AG20443 (cell line): ENCODE data around the gene GCK.

Source experiments
- DNase-seq: peaks from one replicate; pipeline ENCODE4 v3.0.0; 2012; ENCODE audit warnings: low spot score, mixed read lengths

The GCK gene

DNA sequence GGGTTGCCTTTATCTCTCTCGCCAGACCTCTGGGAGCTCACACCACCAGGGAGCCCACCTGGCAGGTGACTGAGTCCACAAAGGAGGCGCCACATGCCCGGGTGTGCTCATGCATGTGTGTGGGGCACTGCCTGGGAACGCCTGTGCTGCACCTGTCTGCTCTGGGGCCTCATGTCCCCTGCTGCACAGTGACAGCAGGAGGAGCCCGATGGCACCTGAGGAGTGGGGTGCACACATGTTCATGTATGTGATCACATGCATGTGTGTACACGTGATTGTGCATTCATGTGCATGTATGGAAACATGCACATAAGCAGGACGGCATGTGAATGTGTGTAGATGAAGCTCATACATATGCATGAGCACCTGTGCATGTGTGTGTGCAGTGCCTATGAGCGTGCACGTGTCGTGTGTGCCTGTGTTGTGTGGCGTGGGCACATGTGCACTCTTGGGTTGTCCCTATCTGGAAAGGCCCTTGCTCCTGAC, 33.6 kb upstream of the GCK start:
- DNase-seq: no peak

DNA sequence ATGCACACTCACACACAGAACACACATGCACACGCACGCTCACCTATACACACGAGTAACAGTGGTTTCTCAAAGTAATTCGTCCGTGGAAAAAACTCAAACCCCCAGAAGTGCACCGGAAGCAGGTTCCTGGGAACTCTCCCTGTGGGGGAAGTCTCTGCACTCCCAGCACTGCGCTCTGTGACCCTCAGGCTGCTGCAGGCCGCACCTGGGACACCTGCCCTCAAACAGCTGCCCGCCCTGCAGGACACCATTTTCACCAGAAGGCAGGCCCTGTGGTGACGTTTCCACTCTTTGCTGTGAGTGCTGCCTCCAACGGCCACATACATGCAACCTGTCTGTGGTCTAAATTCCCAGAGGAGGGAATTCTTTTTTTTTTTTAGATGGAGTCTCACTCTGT, 32.8 kb upstream of the GCK start:
- DNase-seq: no peak

DNA sequence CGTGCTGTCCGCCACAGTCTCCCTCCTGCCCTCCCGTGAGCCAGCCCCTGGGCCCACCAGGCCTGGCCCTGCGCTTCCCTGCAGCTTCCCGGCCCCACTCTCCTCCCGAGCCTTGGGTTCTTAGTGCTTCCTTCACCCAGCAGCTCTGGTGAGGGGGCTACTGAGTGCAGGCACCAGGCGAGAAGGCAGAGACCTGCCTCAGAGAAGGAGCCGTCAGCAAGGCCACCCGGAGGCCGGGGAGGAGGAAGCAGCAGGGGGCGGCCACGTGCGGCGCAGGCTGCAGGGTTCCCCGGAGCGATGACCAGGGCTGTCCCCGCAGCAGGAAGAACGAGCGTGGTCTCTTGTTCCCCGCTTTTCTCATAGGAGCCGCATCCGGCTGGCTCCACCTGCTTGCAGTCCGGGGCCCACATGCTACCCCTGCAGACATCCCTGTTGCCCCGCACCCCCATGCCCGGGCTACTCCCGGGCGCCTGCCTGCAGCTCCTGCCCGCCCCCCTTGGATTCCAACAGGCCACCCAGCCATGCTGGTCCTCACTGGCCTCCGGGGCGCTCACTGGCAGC, 32.1 kb upstream of the GCK start:
- DNase-seq: peak; percentile 45

DNA sequence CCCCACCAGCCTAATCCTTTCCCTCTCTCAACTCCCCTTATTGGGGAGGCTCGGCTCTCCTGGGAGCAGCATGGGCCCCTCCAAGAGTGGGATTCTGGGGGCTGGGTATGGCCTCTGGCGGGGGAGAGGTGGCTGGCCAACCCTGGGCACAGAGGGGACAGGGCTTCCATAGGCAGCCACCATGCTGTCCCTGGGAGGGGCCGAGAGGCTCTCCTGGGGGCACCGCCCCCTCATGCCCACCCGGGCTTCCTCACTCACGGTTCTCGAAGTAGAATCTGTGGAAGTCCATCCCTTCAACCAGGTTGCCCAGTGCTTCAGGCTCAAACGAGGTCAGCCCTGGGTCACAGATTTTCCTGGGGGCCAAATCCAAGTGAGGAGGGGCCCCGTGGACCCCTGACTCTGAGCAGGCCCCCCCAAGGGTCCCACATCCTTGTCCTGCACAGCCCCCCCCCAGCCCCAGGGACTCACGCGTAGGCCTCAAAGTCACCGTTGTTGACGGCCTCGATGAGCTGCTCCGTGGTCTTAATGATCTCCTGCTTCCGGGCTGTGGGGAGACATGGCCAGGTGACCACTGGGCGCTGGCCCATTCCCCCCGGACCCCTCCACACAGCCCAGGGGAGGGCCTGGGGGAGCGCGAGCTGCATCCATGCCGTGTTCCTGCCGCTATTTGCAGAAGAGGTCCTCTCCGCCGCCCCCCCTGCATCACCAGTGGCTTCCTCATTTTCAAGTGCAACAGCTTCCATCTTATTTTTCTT, 31.3 kb upstream of the GCK start:
- DNase-seq: no peak

DNA sequence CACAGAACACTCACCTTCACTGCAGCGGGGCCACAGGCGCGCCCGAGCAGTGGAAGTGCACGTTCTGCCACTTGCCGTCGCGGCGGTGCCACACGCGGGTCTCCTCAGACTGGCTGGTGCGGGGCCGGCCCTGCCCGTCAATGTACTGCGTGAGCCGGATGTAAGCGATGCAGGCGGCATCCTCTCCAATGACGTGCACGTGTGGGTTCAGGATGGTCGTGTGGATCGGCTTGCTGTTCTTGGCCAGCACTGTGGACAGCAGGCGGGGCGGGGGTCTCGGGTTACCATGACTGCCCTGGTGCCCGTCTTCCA, 30.8 kb upstream of the GCK start:
- no peak for DNase-seq

DNA sequence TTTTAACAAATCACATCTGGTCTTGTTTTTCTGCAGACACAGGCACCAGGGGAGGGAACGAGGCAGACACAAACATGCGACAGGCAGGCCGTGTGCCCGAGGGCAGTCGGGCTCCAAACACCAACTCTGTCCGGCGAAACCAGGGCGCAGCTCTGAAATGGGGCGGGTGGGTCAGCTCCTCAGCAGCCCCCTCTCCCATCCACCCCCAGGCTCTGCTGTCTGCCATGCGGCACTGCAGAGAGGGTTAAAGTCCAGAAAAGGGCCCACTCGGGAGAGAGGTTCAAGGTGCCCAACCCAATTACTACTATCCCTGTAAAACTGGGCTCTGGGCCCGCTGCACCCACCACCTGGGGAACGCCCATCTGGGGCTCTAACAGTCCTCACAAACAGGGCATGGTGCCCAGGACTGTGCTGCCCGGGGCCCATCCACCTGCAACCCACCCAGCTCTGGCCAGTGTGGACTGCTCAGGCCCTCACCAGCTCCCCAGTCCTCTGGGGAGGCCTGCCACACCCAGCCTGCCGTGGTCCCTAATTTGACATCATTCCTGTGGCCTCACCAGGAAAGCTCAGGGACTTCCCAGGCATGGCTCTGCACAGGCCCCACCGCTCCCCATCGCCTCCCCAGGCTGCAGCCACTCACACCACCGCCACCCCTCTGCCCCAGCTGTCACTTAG, 30.3 kb upstream of the GCK start:
- DNase-seq: no peak

DNA sequence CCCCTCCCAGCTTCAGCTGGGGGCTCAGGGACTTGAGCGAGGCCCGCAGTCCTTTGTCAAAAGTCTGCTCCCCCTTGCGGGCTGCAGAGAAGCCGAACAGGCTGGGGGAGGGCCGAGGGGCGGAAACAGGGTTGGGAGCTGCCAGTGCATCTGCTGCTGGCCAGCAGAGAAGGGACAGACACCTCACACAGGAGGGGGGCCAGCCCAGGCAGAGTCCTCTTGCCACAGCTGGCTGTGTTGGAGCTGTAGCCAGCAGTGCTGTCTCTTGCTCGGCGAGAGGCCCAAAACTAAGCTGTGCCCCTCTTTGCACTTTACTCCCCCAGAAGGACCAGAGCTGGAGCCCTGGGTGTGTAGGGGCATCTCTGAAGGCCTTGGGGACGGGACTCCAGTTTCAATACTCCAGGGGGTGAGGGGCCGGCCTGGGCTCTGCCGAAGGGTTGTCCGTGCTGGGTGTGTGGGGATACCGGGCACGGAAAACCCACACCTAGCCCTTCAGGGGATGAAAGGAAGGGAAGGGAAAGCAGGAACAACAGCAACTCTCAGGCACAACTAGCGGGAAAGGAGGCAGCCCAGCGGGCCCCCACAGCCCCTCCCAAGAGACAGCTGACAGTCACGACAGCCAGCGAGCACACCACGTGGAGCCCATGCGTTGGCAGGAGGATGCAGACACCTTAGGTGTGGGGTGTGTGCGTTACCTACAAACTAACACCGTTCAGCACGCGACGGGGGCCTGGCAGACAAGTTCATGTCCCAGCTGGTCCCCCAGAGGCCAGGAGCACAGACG, 29.4 kb upstream of the GCK start:
- DNase-seq: no peak

DNA sequence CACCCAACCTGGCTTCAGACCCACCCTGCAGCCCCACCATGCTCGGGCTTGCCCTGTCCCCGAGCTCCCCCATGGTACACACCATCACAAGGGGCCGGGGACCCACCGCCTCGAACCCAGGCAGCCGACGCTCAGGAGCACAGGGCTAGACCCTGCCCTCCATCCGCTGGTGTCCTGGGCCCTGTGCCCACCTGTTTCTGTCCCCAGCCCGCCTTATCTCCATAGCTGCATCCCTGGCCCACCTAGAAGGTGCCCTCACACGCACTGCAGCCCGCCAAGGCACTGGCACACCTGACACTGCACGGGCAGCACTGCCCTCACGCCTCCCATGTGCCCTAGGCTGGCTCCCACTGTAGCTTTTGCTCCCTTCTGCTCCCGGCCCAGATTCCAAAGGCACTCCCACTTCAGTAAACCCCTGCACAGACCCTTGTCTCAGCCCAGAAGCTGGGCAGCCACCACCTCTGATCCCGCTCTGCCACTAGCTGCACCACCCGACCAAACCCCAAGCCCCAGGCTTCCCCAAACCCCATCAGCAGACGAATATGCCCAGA, 28.7 kb upstream of the GCK start:
- DNase-seq: no peak

DNA sequence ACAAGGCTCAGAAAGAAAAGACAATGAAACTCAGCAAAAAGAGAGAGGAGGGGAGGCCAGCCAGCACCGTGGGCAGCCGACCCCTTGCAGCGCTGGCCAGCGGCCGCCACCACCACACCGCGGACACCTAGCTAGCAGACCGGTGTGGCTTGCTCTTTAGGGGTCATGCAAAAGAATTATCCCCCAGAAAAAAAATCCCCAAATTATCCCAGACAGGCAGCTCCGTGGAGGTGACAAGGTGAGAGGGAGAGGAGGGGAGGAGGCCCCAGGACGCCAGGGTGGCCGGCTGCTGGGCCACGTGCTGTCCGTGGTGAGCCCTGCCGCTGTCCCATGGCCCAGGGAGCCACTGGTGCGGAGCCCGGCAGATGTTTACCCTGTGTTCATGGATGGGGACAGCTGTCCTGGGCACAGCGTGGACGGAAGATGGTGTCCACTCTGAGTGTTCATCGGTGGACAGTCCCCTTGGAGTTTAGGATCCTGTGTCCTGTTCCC, 28.0 kb upstream of the GCK start:
- DNase-seq: no peak

DNA sequence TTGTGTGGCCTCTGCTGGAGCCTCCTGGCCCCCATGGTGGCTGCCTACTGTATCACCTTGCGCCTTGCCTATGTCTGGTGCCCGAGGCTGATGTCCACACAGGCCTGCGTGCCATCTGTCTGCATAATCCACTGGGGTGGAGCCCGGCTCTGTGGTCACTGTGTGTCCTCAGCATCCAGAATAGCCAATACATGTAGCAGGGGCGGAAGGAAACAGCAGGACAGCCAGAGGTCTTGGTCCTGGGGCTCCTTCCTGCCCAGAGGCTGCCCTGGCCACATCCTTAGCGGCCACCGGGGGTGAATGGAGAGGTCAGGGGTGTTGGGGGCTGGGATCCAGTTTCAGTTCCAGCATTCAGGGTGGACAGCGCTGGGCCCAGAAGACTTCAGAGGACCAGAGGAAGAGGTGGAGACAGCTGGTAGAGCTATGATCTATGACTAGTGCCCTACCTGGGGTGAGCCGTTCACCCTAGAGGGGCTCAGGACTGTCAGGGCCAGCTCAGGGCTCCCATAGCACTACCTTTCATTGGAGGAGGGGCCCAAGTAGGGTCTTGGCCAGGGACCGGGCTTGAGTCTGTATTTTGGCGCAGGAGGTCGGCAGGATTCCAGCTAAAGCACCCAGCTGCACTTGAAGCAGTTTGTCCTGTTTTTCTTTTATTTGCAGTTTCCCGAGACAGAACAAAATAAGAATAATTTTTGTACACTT, 27.4 kb upstream of the GCK start:
- peak; percentile 66 for DNase-seq

DNA sequence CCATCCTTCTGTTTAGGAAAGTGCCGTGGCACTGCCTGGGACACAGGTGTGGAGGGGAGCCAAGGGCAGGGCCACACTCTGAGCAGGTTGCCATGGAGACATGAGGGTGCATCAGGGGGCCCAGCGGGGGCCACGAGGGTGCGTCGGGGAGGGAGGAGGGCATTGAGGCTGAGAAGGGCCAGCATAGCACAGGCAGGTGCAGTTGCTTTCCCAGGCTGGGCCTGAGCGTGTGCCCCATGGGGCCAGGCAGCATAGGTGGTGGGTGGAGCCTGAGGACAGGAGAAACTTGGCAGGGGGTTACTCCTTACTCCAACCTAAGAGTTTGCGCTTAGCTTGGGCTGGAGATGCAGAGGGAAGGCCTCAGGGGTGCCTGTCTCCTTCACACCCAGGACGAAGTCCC, 26.8 kb upstream of the GCK start:
- no peak for DNase-seq

DNA sequence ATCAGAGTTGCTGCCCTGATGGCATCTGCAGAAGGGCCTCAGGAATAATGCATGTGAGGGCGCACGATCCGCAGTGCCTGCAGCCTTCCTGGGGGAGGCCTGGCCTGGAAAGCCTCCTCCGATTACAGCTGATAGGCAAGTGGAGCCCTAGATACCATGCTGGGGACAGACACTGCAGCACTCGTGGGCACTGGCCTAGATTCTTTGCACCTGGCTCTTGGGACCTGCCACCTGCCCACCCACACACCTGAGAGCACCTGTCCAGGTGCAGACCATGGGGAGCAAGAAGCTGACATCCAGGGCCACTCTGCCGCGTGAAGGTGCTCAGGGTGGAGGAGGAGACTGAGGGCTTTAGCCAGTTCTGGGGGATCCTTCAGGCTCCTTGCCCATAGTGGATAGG, 26.3 kb upstream of the GCK start:
- DNase-seq: no peak

DNA sequence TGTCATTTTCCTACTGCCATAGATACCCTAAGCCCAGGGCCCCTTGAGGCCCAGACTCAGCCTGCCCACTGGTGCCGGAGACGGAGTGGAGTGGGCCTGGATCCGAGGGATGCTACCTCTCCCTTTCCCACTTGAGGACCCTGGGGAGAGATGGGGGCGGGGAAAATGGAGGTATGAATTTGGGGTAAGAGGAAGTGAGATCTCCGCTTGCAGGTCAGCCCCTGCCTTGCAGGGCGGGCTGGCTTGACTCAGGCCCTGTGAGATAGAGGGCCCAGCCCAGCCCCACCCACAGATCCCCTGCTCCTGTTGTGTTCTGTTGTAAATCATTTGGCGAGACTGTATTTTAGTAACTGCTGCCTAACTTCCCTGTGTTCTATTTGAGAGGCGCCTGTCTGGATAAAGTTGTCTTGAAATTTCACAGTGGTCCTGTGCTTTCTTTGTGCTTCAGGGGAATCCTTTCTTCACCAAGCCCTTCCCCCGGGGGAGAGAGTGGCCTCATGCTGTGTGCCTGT, 24.7 kb upstream of the GCK start:
- no peak for DNase-seq

DNA sequence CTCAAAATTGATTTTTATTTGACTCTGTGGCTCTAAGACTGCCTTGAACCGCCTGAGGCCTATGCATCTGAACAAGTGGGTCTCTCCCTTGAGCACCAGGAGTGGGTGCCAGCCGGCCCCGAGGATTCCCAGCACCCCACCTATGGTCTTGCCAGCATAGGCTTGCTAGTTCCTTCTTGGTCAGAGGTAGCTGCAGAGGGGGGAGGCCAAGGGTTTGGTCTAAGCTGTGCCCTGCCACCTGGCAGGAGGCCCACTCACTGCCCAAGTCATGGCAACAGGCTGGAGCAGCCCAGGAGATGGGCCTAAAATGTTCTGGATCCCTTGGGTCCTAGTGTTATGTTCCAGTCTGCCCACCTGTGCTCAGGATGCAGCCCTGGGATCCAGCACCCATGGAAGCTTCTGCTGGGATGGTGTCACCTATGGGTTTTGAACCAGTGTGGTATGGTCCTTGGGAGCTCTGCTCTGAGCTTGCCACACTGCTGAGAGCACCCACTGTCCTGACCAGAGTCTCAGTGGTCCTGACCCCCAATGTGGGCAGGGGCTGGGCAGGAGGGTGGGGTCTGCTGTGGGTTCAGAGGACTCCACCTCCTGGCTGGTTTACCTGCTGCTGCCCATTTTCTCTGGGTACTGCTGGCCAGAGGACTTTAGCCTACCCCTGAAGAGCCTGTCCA, 24.1 kb upstream of the GCK start:
- DNase-seq: no peak

DNA sequence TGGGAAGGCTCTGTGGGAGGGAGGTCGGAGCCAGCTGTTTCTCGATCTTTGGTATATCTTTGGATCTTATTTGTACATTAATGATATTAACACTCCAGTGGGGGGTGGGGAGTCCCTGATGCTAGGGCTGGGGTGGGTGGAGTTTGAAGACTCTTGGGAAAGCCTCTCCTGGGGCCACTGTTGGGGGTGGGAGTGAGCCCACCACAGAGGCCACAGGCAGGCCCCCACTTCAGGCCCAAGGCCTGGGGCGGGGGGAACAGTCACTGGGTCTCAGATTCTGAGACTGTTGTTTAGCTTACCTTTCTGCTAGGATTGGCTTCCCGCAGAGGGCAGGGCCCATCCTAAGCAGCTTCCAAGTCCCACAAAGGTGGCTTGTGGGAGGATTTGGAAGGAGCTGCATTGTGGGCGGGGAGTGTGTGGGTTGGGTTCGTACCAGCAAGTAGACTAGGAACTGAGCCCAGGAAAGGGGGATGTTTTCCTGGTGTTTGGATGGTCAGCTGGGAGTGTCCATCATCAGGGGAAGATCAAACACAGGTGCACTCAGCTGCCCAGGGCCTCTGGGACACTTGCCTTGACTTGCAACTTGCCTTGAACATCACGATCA, 23.4 kb upstream of the GCK start:
- no peak for DNase-seq

DNA sequence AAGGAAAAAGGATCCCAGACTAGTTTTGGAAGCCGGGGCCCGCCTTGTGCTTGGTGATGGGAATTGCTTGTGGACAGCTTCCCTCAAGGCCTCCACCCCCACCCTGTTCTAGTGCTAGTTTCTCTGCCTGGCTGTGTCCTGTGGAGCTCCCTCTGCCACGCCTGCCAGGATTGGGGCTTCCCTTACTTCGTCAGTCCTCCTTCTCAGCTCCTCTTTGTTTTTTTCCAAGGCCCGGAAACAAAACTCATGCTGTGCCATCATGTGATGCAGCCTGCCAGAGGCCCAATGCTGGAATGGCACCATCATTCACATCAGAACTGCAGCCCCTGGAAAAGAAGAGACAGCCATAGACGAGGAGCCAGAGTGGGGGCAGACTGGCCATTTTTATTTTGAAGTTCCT, 22.8 kb upstream of the GCK start:
- no peak for DNase-seq

DNA sequence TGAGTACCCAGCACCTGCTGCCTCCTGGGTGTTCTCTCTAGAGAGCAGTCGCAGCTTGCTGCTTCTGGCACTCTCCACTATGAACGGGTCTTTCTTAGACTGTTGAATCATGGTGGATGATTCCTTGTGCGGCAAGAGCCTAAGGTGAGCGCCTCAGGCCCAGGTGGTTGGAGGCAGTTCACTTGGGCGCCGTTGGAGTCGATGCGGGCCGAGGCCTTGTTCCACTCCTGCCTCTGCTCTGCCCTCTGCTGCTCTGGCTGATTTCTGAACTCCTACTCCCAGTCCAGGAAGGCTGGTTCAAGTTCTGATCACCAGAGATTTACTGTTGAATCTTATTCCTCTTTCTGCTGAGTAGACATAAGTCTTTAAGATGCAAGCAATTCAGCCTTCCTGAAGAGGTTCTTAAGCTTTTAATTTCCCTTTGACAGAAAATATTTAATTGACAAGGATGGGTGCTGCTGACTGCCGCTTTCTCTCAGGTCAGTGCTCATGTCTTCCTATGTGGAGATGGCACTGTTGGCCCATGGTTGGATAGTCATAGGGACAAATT, 22.0 kb upstream of the GCK start:
- no peak for DNase-seq

DNA sequence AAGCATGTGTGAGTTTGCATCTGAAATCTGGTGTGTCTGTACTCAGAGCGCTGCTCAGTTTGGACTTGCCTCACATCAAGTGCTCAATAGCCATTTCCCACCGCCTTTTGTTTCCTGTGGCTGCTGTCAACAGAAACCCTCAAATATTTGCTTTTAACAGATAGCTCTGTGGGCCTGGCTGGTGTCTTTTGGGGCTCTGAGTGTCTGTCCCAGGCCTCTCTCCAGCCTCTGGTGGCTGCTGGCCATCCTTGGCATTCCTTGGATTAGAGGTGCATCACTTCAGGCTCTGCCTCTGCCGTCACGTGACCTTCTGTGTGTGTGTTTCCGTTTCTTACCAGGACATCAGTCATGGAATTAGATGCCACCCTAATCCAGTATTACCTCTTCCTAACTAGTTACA, 20.9 kb upstream of the GCK start:
- no peak for DNase-seq

DNA sequence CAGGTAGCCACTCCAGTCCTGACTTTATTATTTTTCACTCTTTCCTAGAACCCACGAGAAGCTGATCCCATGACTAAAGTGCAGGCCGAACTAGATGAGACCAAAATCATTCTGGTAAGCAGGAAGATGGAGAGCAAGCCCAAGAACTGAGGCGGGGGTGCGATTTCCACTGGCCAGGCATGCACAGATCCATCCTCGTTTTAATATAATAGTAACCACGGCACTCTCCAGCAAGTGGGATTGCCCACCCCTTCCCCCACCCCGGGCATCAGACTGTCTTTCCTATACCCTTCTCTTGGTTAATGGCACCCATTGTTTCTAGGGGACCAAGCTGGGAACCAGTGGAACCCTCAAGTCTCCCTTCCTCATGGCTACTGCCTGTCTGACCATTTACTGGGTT, 18.8 kb upstream of the GCK start:
- DNase-seq: no peak

DNA sequence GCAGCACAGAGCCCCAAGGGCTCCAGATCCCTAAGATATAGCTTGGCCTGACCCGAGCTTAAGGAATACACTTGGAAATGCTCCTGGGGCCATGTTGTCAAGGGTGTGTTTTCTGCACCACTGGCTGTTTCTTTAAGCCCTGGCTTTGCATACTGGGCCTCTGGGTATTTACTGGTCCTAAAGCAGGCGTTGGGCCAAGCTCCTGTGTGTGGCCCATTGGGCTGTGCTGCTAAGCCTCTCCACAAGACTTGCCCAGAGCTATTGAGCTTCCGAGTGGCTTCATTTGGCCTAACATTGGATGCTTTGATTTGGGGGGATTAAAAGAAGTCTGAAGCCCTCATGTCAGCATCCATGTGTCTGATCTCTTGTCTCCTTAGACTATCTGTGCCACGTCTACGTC, 16.8 kb upstream of the GCK start:
- DNase-seq: no peak
